SK-N-SH (cell line): ENCODE results near the gene PCDHA5. TPM values are rescaled to one million over a fixed set of nuclear protein-coding genes. Genes with fewer than 3 reads are reported as not detected.
"Not testable (repeated sequence)": the region's sequence is repeated elsewhere in the genome, so short reads cannot be mapped to it uniquely, and the experiment has no call there.

ENCODE experiments used
- CTCF ChIA-PET: fragments of 300-600, 350-600 bp; formaldehyde crosslinking; extraction: SDS; loops from one replicate; lab custom pipeline; 2021; lab: Yijun Ruan, JAX
- POLR2A ChIA-PET: fragments of 350-600 bp; sonication (Branson Sonifier 250); formaldehyde crosslinking; extraction: SDS; loops from one replicate; lab custom pipeline; 2020; ENCODE audit warnings: antibody characterized with exemption, inconsistent platforms; lab: Yijun Ruan, JAX
- DNase-seq: peaks from one replicate; pipeline ENCODE4 v3.0.0; 2012
- H2AFZ ChIP-seq: fragments of 200-600 bp; sonication (generic); 2 replicates; pipeline ENCODE4 v1.8.1; 2016; ENCODE audit warnings: antibody characterized with exemption, mild to moderate bottlenecking, low read depth
- H3F3A ChIP-seq: fragments of 200-600 bp; sonication (generic); replicated peaks from 2 replicates; pipeline ENCODE3; 2016; ENCODE audit warnings: antibody characterized with exemption, mild to moderate bottlenecking; ENCODE audit not compliant: insufficient read depth
- H3K27ac ChIP-seq, 2 experiments: fragments of 200-500 bp in 1 of 2; fragments of 200-600 bp in 1 of 2; sonication (Bioruptor generic) in 1 of 2; sonication (generic), shearing (Covaris generic) in 1 of 2; 2 replicates each; pipeline versions ENCODE4 v1.5.1 to v1.6.1; 2014 to 2016; ENCODE audit warnings: low read depth in 2 of 2, inconsistent platforms in 1 of 2, low read length in 1 of 2, mild to moderate bottlenecking in 1 of 2, mixed read lengths in 1 of 2
- H3K27me3 ChIP-seq: fragments of 200-600 bp; sonication (generic), shearing (Covaris generic); 2 replicates; pipeline ENCODE4 v1.6.1; 2016; ENCODE audit warnings: mixed run types; ENCODE audit not compliant: insufficient read depth
- H3K36me3 ChIP-seq, 2 experiments: fragments of 200-500 bp in 1 of 2; fragments of 200-600 bp in 1 of 2; sonication (Bioruptor generic) in 1 of 2; sonication (generic) in 1 of 2; replicated peaks in 1 of 2; 2 replicates each; pipeline versions ENCODE3 to v1.5.1; 2014 to 2016; ENCODE audit warnings: low read length in 1 of 2, mild to moderate bottlenecking in 1 of 2; ENCODE audit not compliant: insufficient read depth in 2 of 2, control insufficient read depth in 1 of 2
- H3K4me1 ChIP-seq, 2 experiments: fragments of 200-500 bp in 1 of 2; fragments of 200-600 bp in 1 of 2; sonication (Bioruptor generic) in 1 of 2; sonication (generic), shearing (Covaris generic) in 1 of 2; 2 replicates each; pipeline versions ENCODE4 v1.5.1 to v1.6.1; 2014 to 2016; ENCODE audit warnings: low read depth in 1 of 2, low read length in 1 of 2, mixed run types in 1 of 2; ENCODE audit not compliant: insufficient read depth in 2 of 2, control insufficient read depth in 1 of 2
- H3K4me2 ChIP-seq: fragments of 200-600 bp; sonication (generic), shearing (Covaris generic); 2 replicates; pipeline ENCODE4 v1.6.1; 2017; ENCODE audit warnings: mixed run types
- H3K4me3 ChIP-seq, 2 experiments: fragments of 200-500 bp in 1 of 2; fragments of 200-600 bp in 1 of 2; sonication (Bioruptor generic) in 1 of 2; sonication (generic), shearing (Covaris generic) in 1 of 2; 2 replicates each; pipeline versions ENCODE4 v1.5.1 to v1.8.1; 2014 to 2016; ENCODE audit warnings: low read depth in 2 of 2, inconsistent platforms in 1 of 2, low read length in 1 of 2, mild to moderate bottlenecking in 1 of 2, mixed read lengths in 1 of 2, moderate library complexity in 1 of 2
- H3K79me2 ChIP-seq: fragments of 200-600 bp; sonication (generic); 2 replicates; pipeline ENCODE4 v1.8.1; 2017; ENCODE audit warnings: mild to moderate bottlenecking; ENCODE audit not compliant: insufficient read depth
- H3K9ac ChIP-seq: fragments of 200-600 bp; sonication (generic); 2 replicates; pipeline ENCODE4 v1.6.1; 2017; ENCODE audit warnings: mixed run types
- H3K9me2 ChIP-seq: fragments of 200-600 bp; sonication (generic); 2 replicates; pipeline ENCODE4 v1.6.1; 2017; ENCODE audit warnings: mixed run types
- H3K9me3 ChIP-seq: fragments of 200-600 bp; sonication (generic); 2 replicates; pipeline ENCODE4 v1.6.1; 2017; ENCODE audit warnings: mixed run types, mild to moderate bottlenecking, moderate library complexity
- H4K20me1 ChIP-seq: fragments of 200-600 bp; sonication (generic); 2 replicates; pipeline ENCODE4 v1.6.1; 2017; ENCODE audit warnings: mild to moderate bottlenecking, mixed run types; ENCODE audit not compliant: insufficient read depth
- ELF1 ChIP-seq: IDR thresholded peaks from 2 replicates; pipeline ENCODE4 v1.4.0; 2012
- EZH2phosphoT487 ChIP-seq: fragments of 200-600 bp; sonication (generic); IDR thresholded peaks from 2 replicates; pipeline ENCODE4 v1.6.1; 2017; ENCODE audit warnings: low read depth, mixed run types, mild to moderate bottlenecking, antibody characterized with exemption, moderate library complexity, borderline replicate concordance
- GATA2 ChIP-seq: sonication (generic); formaldehyde crosslinking; IDR thresholded peaks from 2 replicates; pipeline ENCODE4 v1.5.0; 2020; ENCODE audit warnings: mild to moderate bottlenecking, missing genetic modification reagents
- NFIC ChIP-seq: IDR thresholded peaks from 2 replicates; pipeline ENCODE4 v1.4.0; 2012; ENCODE audit warnings: borderline replicate concordance
- NRF1 ChIP-seq: IDR thresholded peaks from 2 replicates; pipeline ENCODE4 v1.6.1; 2012; ENCODE audit warnings: low read depth, mild to moderate bottlenecking, low read length
- POLR2AphosphoS5 ChIP-seq: IDR thresholded peaks from 2 replicates; pipeline ENCODE4 v1.6.1; 2012; ENCODE audit warnings: low read depth, low read length
- RAD21 ChIP-seq: IDR thresholded peaks from 2 replicates; pipeline ENCODE4 v1.6.1; 2012; ENCODE audit warnings: mild to moderate bottlenecking, low read length
- RFX5 ChIP-seq: IDR thresholded peaks from 2 replicates; pipeline ENCODE4 v1.6.1; 2012; ENCODE audit warnings: mild to moderate bottlenecking, improper control_type of control experiment, low read length
- TCF12 ChIP-seq: IDR thresholded peaks from 2 replicates; pipeline ENCODE4 v1.4.0; 2012
- YY1 ChIP-seq: IDR thresholded peaks from 2 replicates; pipeline ENCODE4 v1.4.0; 2012; ENCODE audit warnings: low read depth, mild to moderate bottlenecking
- WGBS: methylation state at CpG from one replicate; pipeline ENCODE4 v1.1.6; 2017; ENCODE audit warnings: low lambda C conversion rate; 5-methylcytosine and 5-hydroxymethylcytosine counted together
- polyA plus RNA-seq, 3 experiments: library from polyadenylated mRNA; depleted of rRNA; stranded (reverse); fragments of >200 nt; gene quantifications; 2 replicates each; pipeline ENCODE4 v1.2.3, GENCODE V29; 2012
- TF ChIP-seq, protein P1 (sequence below): IDR thresholded peaks from 2 replicates; pipeline ENCODE4 v1.4.0; 2012; ENCODE audit warnings: low read depth, borderline replicate concordance
- TF ChIP-seq, protein P2 (sequence below): fragments of 150-350 bp; IDR thresholded peaks from 2 replicates; pipeline ENCODE4 v1.6.1; 2016; ENCODE audit warnings: mild to moderate bottlenecking, low read depth, low read length
- TF ChIP-seq, protein P3 (sequence below): IDR thresholded peaks from 2 replicates; pipeline ENCODE4; 2012
- TF ChIP-seq, protein P4 (sequence below): IDR thresholded peaks from 2 replicates; pipeline ENCODE4 v1.4.0; 2012; ENCODE audit warnings: low read depth
- TF ChIP-seq, protein P5 (sequence below): fragments of 200-600 bp; sonication (generic); IDR thresholded peaks from 2 replicates; pipeline ENCODE4 v1.6.1; 2017; ENCODE audit warnings: antibody characterized with exemption, mild to moderate bottlenecking, moderate library complexity

PCDHA5 gene
- polyA plus RNA-seq, 1 of the 3 experiments (the other 2 are of a cell fraction) = 0.02 TPM

DNA sequence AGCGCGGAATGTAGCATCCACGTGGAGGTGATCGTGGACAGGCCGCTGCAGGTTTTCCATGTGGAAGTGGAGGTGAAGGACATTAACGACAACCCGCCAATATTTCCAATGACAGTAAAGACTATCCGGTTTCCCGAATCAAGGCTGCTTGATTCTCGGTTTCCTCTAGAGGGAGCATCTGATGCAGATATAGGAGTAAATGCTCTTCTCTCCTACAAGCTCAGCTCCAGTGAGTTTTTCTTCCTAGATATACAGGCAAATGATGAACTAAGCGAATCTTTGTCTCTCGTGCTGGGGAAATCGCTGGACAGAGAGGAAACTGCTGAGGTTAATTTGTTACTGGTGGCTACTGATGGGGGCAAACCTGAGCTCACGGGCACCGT lies 26.2 kb upstream of the PCDHA5 start:
- no peaks in the 10 kb centered on the region for H3K4me1 ChIP-seq
- no peak overlapping the region for H2AFZ ChIP-seq
- no peak for DNase-seq
- 64% methylated on average over 15 of the region's 15 CpGs for WGBS
- H3F3A ChIP-seq = no peaks in the 10 kb centered on the region
- no peaks in the 10 kb centered on the region for H3K27me3 ChIP-seq
- no peaks in the 10 kb centered on the region for H3K79me2 ChIP-seq
- peaks cover 19% of the 10 kb centered on the region; the same call in 1 of the 2 replicates for H3K9me3 ChIP-seq
- H3K9ac ChIP-seq = no peak overlapping the region
- H3K4me2 ChIP-seq = no peak overlapping the region
- CTCF ChIA-PET = interaction anchor here (0.7 to 3.7 kb wide), 4 partner anchors 11 to 426 kb away, joined by 3 to 23 read pairs (median 3); partner anchors contain the start of genes PCDHA4 and PCDHA8
- TF ChIP-seq EZH2phosphoT487 (no peak), YY1 (no peak)
- TF ChIP-seq, protein P1, sequence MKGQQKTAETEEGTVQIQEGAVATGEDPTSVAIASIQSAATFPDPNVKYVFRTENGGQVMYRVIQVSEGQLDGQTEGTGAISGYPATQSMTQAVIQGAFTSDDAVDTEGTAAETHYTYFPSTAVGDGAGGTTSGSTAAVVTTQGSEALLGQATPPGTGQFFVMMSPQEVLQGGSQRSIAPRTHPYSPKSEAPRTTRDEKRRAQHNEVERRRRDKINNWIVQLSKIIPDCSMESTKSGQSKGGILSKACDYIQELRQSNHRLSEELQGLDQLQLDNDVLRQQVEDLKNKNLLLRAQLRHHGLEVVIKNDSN = no peak
- POLR2A ChIA-PET = no interaction called here
- no peaks in the 10 kb centered on the region for H3K9me2 ChIP-seq
- H3K4me3 ChIP-seq = peak overlapping the region in 1 of 2 experiments; percentile 16; a peak in 1 of 4 replicates
- no peaks in the 10 kb centered on the region for H3K36me3 ChIP-seq
- no peaks in the 10 kb centered on the region for H4K20me1 ChIP-seq
- H3K27ac ChIP-seq = no peak overlapping the region

DNA sequence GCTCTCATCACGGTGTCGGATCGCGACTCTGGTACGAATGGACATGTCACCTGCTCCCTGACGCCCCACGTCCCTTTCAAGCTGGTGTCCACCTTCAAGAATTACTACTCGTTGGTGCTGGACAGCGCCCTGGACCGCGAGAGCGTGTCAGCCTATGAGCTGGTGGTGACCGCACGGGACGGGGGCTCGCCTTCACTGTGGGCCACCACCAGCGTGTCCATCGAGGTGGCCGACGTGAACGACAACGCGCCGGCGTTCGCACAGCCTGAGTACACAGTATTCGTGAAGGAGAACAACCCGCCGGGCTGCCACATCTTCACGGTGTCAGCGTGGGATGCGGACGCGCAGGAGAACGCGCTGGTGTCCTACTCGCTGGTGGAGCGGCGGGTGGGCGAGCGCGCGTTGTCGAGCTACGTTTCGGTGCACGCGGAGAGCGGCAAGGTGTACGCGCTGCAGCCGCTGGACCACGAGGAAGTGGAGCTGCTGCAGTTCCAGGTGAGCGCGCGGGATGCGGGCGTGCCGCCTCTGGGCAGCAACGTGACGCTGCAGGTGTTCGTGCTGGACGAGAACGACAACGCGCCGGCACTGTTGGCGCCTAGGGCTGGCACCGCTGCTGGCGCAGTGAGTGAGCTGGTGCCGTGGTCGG lies 25.2 kb upstream of the PCDHA5 start:
- CTCF ChIA-PET = interaction anchor here (1.1 to 3.7 kb wide), 3 partner anchors 10 to 45 kb away, joined by 3 to 23 read pairs (median 6); partner anchors contain the start of genes PCDHA4 and PCDHA8
- H3K9me3 ChIP-seq = peaks cover 19% of the 10 kb centered on the region; the same call in 1 of the 2 replicates
- H3K9me2 ChIP-seq, H3K4me2 ChIP-seq, H3K27me3 ChIP-seq, H3K27ac ChIP-seq, H3K4me1 ChIP-seq, DNase-seq, H3K36me3 ChIP-seq, H4K20me1 ChIP-seq, H3F3A ChIP-seq, H3K79me2 ChIP-seq, H2AFZ ChIP-seq, POLR2A ChIA-PET, H3K9ac ChIP-seq: not testable (repeated sequence)
- 85% methylated on average over 64 of the region's 72 CpGs for WGBS
- peak overlapping the region in 1 of 2 experiments; percentile 19; a peak in 1 of 4 replicates for H3K4me3 ChIP-seq

DNA sequence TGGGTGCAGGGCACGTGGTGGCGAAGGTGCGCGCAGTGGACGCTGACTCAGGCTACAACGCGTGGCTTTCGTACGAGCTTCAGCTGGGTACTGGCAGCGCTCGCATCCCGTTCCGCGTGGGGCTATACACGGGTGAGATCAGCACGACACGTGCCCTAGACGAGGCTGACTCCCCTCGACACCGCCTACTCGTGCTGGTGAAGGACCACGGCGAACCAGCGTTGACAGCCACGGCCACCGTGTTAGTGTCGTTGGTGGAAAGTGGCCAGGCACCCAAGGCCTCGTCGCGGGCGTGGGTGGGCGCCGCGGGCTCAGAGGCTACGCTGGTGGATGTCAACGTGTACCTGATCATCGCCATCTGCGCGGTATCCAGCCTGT lies 24.7 kb upstream of the PCDHA5 start:
- no peaks in the 10 kb centered on the region for H3K36me3 ChIP-seq
- H3K9me2 ChIP-seq = no peaks in the 10 kb centered on the region
- H3K27me3 ChIP-seq = no peaks in the 10 kb centered on the region
- no peak overlapping the region for H2AFZ ChIP-seq
- DNase-seq = no peak
- ChIA-PET POLR2A (no interaction called here), CTCF (interaction anchor here (2.0 kb wide), 1 partner anchor 11 kb away, joined by 6 read pairs; the partner anchor contains the start of gene PCDHA4)
- no peaks in the 10 kb centered on the region for H3F3A ChIP-seq
- 83% methylated on average over 36 of the region's 39 CpGs for WGBS
- H3K4me1 ChIP-seq = no peaks in the 10 kb centered on the region
- peak overlapping the region in 1 of 2 experiments; percentile 19; a peak in 1 of 4 replicates for H3K4me3 ChIP-seq
- no peaks in the 10 kb centered on the region for H4K20me1 ChIP-seq
- no peaks in the 10 kb centered on the region for H3K79me2 ChIP-seq
- no peak overlapping the region for H3K4me2 ChIP-seq
- no peak overlapping the region for H3K27ac ChIP-seq
- peaks cover 19% of the 10 kb centered on the region; the same call in 1 of the 2 replicates for H3K9me3 ChIP-seq
- no peak overlapping the region for H3K9ac ChIP-seq
- TF ChIP-seq RAD21 (no peak), POLR2AphosphoS5 (no peak), GATA2 (no peak), TCF12 (no peak), NFIC (no peak), RFX5 (no peak), NRF1 (no peak), ELF1 (no peak)
- TF ChIP-seq, protein P2, sequence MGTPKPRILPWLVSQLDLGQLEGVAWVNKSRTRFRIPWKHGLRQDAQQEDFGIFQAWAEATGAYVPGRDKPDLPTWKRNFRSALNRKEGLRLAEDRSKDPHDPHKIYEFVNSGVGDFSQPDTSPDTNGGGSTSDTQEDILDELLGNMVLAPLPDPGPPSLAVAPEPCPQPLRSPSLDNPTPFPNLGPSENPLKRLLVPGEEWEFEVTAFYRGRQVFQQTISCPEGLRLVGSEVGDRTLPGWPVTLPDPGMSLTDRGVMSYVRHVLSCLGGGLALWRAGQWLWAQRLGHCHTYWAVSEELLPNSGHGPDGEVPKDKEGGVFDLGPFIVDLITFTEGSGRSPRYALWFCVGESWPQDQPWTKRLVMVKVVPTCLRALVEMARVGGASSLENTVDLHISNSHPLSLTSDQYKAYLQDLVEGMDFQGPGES = no peak
- TF ChIP-seq, protein P3, sequence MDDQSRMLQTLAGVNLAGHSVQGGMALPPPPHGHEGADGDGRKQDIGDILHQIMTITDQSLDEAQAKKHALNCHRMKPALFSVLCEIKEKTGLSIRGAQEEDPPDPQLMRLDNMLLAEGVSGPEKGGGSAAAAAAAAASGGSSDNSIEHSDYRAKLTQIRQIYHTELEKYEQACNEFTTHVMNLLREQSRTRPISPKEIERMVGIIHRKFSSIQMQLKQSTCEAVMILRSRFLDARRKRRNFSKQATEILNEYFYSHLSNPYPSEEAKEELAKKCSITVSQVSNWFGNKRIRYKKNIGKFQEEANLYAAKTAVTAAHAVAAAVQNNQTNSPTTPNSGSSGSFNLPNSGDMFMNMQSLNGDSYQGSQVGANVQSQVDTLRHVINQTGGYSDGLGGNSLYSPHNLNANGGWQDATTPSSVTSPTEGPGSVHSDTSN = no peak
- TF ChIP-seq, protein P4, sequence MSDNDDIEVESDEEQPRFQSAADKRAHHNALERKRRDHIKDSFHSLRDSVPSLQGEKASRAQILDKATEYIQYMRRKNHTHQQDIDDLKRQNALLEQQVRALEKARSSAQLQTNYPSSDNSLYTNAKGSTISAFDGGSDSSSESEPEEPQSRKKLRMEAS = no peak
- TF ChIP-seq, protein P1 = no peak
- TF ChIP-seq, protein P5, sequence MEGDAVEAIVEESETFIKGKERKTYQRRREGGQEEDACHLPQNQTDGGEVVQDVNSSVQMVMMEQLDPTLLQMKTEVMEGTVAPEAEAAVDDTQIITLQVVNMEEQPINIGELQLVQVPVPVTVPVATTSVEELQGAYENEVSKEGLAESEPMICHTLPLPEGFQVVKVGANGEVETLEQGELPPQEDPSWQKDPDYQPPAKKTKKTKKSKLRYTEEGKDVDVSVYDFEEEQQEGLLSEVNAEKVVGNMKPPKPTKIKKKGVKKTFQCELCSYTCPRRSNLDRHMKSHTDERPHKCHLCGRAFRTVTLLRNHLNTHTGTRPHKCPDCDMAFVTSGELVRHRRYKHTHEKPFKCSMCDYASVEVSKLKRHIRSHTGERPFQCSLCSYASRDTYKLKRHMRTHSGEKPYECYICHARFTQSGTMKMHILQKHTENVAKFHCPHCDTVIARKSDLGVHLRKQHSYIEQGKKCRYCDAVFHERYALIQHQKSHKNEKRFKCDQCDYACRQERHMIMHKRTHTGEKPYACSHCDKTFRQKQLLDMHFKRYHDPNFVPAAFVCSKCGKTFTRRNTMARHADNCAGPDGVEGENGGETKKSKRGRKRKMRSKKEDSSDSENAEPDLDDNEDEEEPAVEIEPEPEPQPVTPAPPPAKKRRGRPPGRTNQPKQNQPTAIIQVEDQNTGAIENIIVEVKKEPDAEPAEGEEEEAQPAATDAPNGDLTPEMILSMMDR = no peak
